Lung (tissue), 12 donors: ENCODE measurements around the gene VPS4B. TPM values are rescaled to one million over a fixed set of nuclear protein-coding genes. Genes with fewer than 3 reads are reported as not detected.

Experiments
- ATAC-seq: fragments of 200-7000 bp; cut with Tn5 transposase; one replicate; pipeline ENCODE4 v1.9.1; 2020; ENCODE audit warnings: moderate number of reproducible peaks; ENCODE audit not compliant: insufficient read depth, low FRiP score
- DNase-seq, 3 donors: peaks; one replicate each; pipeline ENCODE4 v3.0.0-alpha.2; 2013 to 2017
- H3K27ac ChIP-seq, 2 donors: one replicate each; pipeline ENCODE4 v1.5.1; 2013; ENCODE audit warnings: mild to moderate bottlenecking in 2 of 2, moderate library complexity in 2 of 2, control low read depth in 1 of 2, inconsistent platforms in 1 of 2, low read depth in 1 of 2, low read length in 1 of 2
- H3K27me3 ChIP-seq, 3 donors: one replicate each; pipeline ENCODE4 v1.5.1; 2013; ENCODE audit warnings: low read length in 2 of 3; ENCODE audit not compliant: control insufficient read depth in 3 of 3, insufficient read depth in 3 of 3
- H3K36me3 ChIP-seq, 4 donors: one replicate each; pipeline ENCODE4 v1.5.1; 2013; ENCODE audit warnings: low read length in 4 of 4, mild to moderate bottlenecking in 1 of 4, moderate library complexity in 1 of 4; ENCODE audit not compliant: control insufficient read depth in 4 of 4, insufficient read depth in 4 of 4
- H3K4me1 ChIP-seq, 5 donors: one replicate each; pipeline ENCODE4 v1.5.1; 2013; ENCODE audit warnings: low read length in 5 of 5, mild to moderate bottlenecking in 2 of 5, moderate library complexity in 1 of 5; ENCODE audit not compliant: control insufficient read depth in 5 of 5, insufficient read depth in 5 of 5
- H3K4me3 ChIP-seq: one replicate; pipeline ENCODE4 v1.5.1; 2013; ENCODE audit warnings: mild to moderate bottlenecking, control low read depth, moderate library complexity
- H3K9ac ChIP-seq, 2 donors: one replicate each; pipeline ENCODE4 v1.5.1; 2013; ENCODE audit warnings: low read length in 2 of 2, control low read depth in 1 of 2; ENCODE audit not compliant: insufficient read depth in 1 of 2
- H3K9me3 ChIP-seq, 4 donors: one replicate each; pipeline ENCODE4 v1.5.1; 2013; ENCODE audit warnings: low read length in 3 of 4, mild to moderate bottlenecking in 1 of 4, moderate library complexity in 1 of 4; ENCODE audit not compliant: control insufficient read depth in 4 of 4, insufficient read depth in 3 of 4
- CTCF ChIP-seq: IDR thresholded peaks from 2 replicates; pipeline ENCODE4 v1.5.1; 2012; ENCODE audit warnings: mild to moderate bottlenecking; ENCODE audit errors: control extremely low read depth, extremely low read depth
- WGBS, 2 donors: extraction: QIAGEN DNeasy Blood & Tissue Kit; methylation state at CpG; one replicate each; pipeline ENCODE4 v1.1.7; 2013; 5-methylcytosine and 5-hydroxymethylcytosine counted together
- polyA plus RNA-seq, 2 donors: library from polyadenylated mRNA; stranded (reverse); fragments of 200-250 nt; gene quantifications; one replicate each; pipeline ENCODE4 v1.2.1, GENCODE V29; 2013
- total RNA-seq, 2 donors: library from RNA; depleted of rRNA in 1 of 2; stranded (reverse); fragments of >200 nt in 1 of 2; gene quantifications; one replicate each; pipeline ENCODE4 v1.2.1, GENCODE V29; 2014 to 2021
- donor health status: control.
- donor health status: control.
- donor health status: Bipolar disorder and iron deficiency.
- donor health status: healthy.
- donor health status: DM: yes; HTN: yes; CAD: no.

Gene VPS4B
- total and polyA plus RNA-seq, 4 donors = 11.7 to 56.1 (median 40.8) TPM

GRCh38 chr18:63373161-63373560, 49.1 kb downstream of the VPS4B start:
- no peak for DNase-seq
- TF ChIP-seq CTCF = no peak
- Histone ChIP-seq H3K4me1 (peaks cover 0 to 6% (median 0%) of the 10 kb centered on the region in 5 donors), H3K27me3 (no peaks in the 10 kb centered on the region), H3K27ac (no peak overlapping the region), H3K4me3 (no peak overlapping the region), H3K36me3 (no peaks in the 10 kb centered on the region), H3K9ac (no peak overlapping the region), H3K9me3 (peaks cover 0 to 9% (median 1%) of the 10 kb centered on the region in 4 donors)
- no peak for ATAC-seq
- WGBS, 2 donors = 95 to 97% methylated on average over 1 of the region's 1 CpG

DNA sequence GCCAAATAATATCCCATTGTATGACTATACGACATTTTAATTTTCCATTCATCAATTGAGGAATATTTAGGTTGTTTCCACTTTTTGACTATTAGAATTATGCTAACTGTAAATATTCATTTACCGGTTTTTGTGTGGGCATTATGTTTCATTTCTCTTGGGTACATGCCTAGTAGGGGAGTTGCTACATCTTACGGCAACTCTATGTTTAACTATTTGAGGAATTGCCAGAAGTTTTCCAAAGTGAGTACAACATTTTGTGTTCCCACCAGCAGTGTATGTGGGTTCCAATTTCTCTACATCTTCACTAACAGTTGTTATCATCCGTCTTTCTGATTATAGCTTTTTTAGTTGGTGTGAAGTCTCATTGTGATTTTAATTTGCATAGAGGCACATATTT, 53.7 kb downstream of the VPS4B start:
- WGBS, 2 donors = 77 to 78% methylated on average over 4 of the region's 4 CpGs

GRCh38 chr18:63367053-63367953, 55.0 kb downstream of the VPS4B start, which contains the start of gene KDSR:
Gene KDSR, minus strand, starts transcription at chr18:63367206. Its CDS starts 88 bp downstream, at chr18:63367118.
- peak within 1 kb of the TSS; percentile 95 for H3K4me3 ChIP-seq
- DNase-seq (peak; percentile 98 to 100 (median 99)), ATAC-seq (peak; percentile 97)
- WGBS, 2 donors = 0 to 1% methylated on average over 55 to 90 of the region's 90 CpGs
- H3K4me1 ChIP-seq = peaks cover 0 to 11% (median 6%) of the 10 kb centered on the region in 5 donors
- peaks cover 0 to 4% (median 2%) of the 10 kb centered on the region in 4 donors for H3K36me3 ChIP-seq
- no peak for TF ChIP-seq CTCF
- peak within 1 kb of the TSS; percentile 99 to 100 for H3K27ac ChIP-seq
- H3K27me3 ChIP-seq = no peaks in the 10 kb centered on the region
- no peaks in the 10 kb centered on the region for H3K9me3 ChIP-seq
- H3K9ac ChIP-seq = peak within 1 kb of the TSS; percentile 63 to 99

More for the DNA sequence above, 53.7 kb downstream of the VPS4B start:
- H3K36me3 ChIP-seq = no peaks in the 10 kb centered on the region
- ATAC-seq (no peak), DNase-seq (peak in 2 of 3 donors; percentile 7 to 10)
- no peak for TF ChIP-seq CTCF
- H3K4me1 ChIP-seq = peaks cover 0 to 11% (median 6%) of the 10 kb centered on the region in 5 donors
- H3K9me3 ChIP-seq = no peaks in the 10 kb centered on the region
- H3K4me3 ChIP-seq = no peak overlapping the region
- H3K27ac ChIP-seq = no peak overlapping the region
- no peak overlapping the region for H3K9ac ChIP-seq
- H3K27me3 ChIP-seq = no peaks in the 10 kb centered on the region
